Activated CD8-positive, alpha-beta memory T cell treated with anti-CD3 and anti-CD28 coated beads for 24 hours (primary cell): ENCODE measurements around the gene SLC25A39.
"Not testable (repeated sequence)": the region's sequence is repeated elsewhere in the genome, so short reads cannot be mapped to it uniquely, and the experiment has no call there.

Source experiments
- DNase-seq: peaks from one replicate; pipeline ENCODE4 v3.0.0-alpha.2; 2020

The SLC25A39 gene

GRCh38 chr17:44324571-44325275 is at the start of gene SLC25A39:
Gene SLC25A39, minus strand, starts transcription at chr17:44324823. Its CDS starts 1,261 bp downstream, at chr17:44323562.
- peak; percentile 99 for DNase-seq

GRCh38 chr17:44372036-44372435 is 47.4 kb upstream of the SLC25A39 start:
- DNase-seq: no peak

GRCh38 chr17:44369414-44370023 is 44.9 kb upstream of the SLC25A39 start:
- not testable (repeated sequence) for DNase-seq

GRCh38 chr17:44368391-44369243 is 44.0 kb upstream of the SLC25A39 start:
- not testable (repeated sequence) for DNase-seq

- DNase-seq: no peak
These were observed 42.8 kb upstream of the SLC25A39 start for GRCh38 chr17:44367231-44367979.

GRCh38 chr17:44365051-44365450 is 40.4 kb upstream of the SLC25A39 start:
- DNase-seq: not testable (repeated sequence)

- DNase-seq: peak; percentile 86
These were observed 39.1 kb upstream of the SLC25A39 start, which contains the start of gene FAM171A2 for GRCh38 chr17:44363613-44364159. Gene FAM171A2, minus strand, starts transcription at chr17:44363853. Its CDS starts 139 bp downstream, at chr17:44363714.

GRCh38 chr17:44362949-44363612 is 38.5 kb upstream of the SLC25A39 start:
- peak; percentile 78 for DNase-seq

GRCh38 chr17:44362459-44362948 is 37.9 kb upstream of the SLC25A39 start:
- DNase-seq: no peak

- DNase-seq: no peak
These were observed 37.0 kb upstream of the SLC25A39 start for GRCh38 chr17:44361292-44362260.

GRCh38 chr17:44360826-44361225 is 36.2 kb upstream of the SLC25A39 start:
- no peak for DNase-seq

GRCh38 chr17:44360144-44360533 is 35.5 kb upstream of the SLC25A39 start:
- DNase-seq: no peak

- no peak for DNase-seq
These were observed 35.0 kb upstream of the SLC25A39 start for GRCh38 chr17:44359458-44360143.

GRCh38 chr17:44359006-44359405 is 34.4 kb upstream of the SLC25A39 start:
- DNase-seq: no peak

- no peak for DNase-seq
These were observed 33.4 kb upstream of the SLC25A39 start for GRCh38 chr17:44358066-44358465.

- no peak for DNase-seq
These were observed 31.6 kb upstream of the SLC25A39 start for GRCh38 chr17:44356241-44356640.

GRCh38 chr17:44355642-44356099 is 31.0 kb upstream of the SLC25A39 start:
- no peak for DNase-seq

- peak; percentile 84 for DNase-seq
These were observed 30.2 kb upstream of the SLC25A39 start for GRCh38 chr17:44354582-44355561.
